Left forelimb (tissue), 1 donor: ENCODE measurements around the gene ITGA11.

Experiments used
- DNase-seq: peaks from one replicate; pipeline ENCODE4 v3.0.0-alpha.2; 2018; ENCODE audit warnings: low spot score

ITGA11 gene

DNA sequence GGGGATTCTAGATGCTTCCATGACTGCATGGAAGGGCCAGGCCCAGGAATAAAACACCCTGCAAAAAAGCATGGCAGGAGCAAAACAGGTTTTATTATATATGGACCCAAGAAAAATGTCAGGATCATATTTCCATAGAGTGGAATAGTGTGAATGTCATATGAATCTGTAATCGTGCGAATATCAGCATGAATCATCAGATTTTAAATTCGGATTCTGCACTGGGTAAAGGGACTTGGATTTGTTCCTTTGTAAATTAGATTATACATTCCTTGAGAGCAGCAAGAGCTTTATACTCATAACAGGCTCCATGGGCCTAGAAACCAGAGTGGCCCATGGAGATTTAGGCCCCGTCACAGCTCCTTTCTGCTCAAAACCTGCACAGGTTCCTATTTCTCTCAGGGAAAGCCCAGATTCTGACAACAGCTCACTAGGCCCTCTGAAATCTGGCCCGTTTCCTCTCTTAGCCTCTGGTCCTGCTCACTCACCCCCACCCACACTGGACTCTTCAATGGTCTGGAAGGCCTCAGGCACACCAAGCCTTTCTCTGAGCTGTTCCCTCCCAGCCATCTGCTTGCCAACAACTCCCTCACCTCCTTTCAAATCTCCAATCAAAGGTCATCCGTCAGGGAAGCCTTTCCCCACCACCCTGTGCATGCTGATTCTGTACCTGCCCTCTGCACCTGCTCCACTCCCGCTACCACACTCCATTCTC, 78.4 kb downstream of the ITGA11 start:
- DNase-seq, result no peak

DNA sequence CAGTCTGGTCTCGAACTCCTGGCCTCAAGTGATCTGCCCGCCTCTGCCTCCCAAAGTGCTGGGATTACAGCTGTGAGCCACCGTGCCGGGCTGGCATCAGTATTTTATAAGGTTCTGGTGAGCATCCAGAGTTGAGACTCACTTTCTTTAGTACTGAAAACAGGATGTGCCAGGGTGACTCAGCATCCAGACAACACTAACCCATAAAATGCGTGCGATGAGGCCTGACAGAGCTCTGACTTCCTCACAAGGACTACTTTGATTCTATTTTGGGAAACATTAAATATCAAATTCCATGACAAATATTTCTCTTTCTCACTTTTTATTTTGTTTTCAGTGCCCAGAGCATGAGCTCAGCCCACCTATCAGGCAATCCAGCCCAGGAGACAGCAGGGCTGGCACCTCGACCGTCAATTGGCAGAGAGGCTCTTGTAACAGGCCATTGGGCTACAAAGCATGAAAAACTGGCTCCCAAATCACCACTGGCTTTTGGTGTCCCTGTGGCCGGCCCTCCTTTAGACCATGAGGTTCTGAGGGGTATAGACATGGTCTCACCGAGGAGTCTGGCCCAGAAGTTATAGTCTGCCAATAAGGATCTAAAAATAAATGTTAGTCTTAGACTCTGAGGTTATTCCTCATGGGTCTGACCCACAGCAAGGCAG, 79.4 kb downstream of the ITGA11 start:
- no peak for DNase-seq

DNA sequence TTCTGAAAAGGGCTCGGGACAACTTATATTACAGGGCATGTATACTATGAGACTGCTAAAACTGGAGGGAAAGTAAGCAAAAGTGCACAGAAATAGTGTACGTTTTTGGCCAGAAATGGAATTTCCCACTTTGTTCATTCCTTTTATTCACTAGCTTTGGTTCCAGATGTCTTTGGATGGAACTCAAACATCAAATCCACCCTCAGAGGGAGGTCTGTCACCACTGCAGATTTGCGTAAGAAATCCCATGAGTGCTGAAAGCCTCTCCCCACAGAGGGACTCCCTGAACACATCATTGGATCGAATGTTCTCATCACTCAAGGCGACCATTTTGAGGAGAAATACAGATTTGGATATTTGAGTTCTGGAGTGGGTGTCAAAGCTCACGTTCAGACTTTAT, 82.8 kb downstream of the ITGA11 start:
- no peak for DNase-seq

GRCh38 chr15:68348606-68349005, 83.4 kb downstream of the ITGA11 start:
- no peak for DNase-seq

- no peak for DNase-seq
Observed at GRCh38 chr15:68348081-68348480, 83.9 kb downstream of the ITGA11 start.

GRCh38 chr15:68347392-68347791, 84.6 kb downstream of the ITGA11 start:
- DNase-seq, result no peak

GRCh38 chr15:68346979-68347378, 85.0 kb downstream of the ITGA11 start:
- no peak for DNase-seq

DNA sequence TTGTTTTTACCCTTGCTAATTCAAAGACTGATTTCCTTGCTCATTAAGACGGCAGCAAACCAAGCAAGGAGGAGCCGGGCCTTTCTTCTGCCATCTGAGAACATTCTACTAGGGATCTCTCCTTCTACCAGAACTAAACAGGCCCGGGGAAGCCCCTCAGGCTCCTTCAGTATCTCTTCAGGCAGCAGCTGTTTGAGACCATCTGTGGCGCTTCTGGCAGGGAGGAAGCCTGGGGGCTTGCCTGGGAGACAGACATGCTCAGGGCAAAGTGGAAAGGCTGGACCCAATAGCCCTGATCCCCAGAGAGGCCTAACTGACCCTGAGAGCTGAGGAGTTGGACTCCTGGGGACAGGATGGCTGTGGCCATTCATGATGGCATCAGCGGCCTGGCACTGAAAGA, 86.5 kb downstream of the ITGA11 start:
- no peak for DNase-seq

DNA sequence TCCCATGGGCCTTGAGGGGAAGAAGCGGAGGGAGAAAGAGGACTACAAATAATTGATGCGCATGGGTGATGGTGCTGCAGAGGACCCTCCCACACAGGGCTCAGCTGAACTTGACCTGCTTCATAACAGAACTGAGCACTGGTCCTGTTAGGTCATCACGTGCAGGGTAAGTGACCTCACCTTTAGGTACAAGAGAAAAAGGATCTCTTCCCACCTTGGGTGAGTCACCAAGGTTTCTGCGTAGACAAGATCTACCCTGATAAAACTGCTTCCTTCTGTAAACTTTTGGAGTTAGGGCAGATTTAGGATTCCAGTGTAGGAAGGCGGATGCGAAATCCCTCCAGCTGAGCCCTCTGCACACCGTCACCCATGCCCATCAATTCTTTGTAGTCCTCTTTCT, 87.4 kb downstream of the ITGA11 start:
- DNase-seq, result no peak

GRCh38 chr15:68343579-68344225, 88.3 kb downstream of the ITGA11 start:
- DNase-seq, result no peak

DNA sequence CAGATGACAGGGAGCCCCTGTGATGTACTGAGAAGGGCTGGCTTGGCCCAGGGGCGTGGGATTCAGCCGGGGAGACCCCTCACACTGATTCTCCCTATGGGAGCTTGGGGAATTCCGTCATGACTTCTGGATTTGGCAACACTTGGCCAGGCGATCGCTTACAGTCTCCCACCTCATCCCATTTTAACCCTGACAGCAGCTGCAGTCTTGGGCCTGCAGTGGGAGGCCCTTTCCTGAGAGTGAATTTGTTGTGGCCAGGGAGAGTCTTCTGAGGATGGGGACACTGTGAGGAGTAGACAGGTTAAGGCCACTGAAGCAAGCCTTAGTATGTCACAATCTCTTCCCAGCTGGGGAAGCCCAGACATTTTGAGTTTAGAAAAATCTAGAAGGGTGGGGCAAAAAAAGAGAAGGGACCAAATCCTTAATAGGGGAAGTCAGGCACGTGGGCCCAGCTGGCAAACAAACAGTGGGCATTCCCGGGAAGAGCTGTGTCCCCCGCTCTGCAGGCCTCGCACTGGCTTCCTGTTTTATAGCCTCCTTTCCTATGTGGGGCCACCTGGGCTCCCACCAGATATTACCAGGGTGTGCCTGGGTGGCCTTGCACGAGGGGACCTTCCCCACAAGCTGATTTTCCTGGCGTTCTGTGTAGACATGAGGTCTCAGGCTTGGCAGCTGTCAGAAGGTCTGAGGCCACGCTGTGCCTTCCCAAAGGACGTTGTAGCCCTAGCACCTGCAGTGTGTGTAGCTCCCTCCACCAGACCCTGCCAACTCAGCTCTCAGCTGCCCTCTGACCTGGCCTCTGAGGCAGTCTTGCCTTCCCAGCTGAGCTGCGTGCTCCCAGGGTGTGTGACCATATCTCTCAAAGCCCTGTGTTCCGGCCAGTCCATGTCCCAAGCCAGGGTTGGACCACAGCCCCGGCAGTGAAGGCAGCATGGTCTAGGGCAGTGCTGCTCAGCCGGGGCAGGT, 89.9 kb downstream of the ITGA11 start:
- DNase-seq, result no peak

DNA sequence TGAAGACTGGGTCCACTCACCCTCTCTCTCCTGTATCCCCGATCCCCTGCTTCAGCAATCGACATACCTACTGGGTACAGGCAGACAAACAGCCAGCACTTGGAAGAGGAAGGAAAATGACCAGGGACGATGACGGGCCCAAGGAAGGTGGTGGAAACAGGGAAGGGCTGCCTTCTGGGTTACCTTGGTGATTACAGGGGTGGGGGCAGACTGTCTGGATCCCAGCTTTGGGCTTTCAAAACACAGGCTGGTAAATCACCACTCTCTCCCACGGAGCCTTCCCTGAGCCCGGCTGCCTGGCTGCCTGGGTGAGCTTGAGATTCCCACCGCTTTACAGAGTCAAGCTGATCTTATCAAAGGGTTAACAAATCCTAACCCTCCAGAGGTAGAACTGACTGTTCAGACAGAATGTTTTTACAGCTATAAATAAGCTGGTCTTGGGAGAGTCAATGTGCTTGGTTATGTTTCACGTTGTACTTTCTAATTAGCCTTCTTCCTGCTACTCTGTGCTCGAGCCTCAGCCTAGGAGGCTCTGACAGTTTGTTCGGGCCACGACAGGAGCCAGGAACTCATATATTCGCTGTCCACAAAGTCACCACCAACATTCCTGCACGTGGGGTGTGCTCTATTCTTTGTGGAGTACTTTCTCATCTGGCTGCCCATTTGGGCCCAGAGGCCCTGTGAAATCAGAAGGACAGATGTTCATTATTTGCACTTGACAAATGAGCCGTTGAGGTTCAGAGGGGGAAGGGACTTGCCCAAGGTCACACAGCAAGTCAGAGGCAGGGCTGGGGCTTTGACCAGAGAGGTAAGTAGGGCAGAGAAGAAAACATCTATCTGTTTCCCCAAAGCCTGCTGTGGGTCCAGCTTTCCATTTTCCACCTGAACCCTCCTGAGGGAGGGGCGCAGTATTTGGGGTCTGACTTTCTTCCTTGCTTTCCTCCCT, 91.0 kb downstream of the ITGA11 start:
- no peak for DNase-seq

- DNase-seq, result no peak
Observed at GRCh38 chr15:68339481-68339880, 92.5 kb downstream of the ITGA11 start.

DNA sequence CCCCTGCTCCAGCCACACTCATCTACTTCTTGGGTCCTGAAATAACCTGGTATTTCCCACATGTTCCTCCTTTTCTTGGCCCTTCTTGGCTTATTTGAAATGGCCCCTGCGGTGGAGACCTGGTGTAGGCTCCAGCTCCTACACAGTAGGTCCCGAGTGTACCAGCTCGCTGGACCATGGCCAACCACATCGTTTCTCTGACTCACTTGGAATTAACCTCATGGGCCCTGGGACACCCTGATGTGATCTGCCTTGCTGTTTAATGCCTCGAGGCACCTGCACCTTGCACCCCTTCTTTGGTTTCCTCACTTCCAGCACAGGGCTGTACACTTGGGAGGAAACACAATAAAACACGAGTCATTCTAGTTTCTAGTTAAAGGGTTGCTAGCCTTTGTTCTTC, 94.1 kb downstream of the ITGA11 start:
- DNase-seq, result no peak

GRCh38 chr15:68336516-68336915, 95.4 kb downstream of the ITGA11 start:
- no peak for DNase-seq

DNA sequence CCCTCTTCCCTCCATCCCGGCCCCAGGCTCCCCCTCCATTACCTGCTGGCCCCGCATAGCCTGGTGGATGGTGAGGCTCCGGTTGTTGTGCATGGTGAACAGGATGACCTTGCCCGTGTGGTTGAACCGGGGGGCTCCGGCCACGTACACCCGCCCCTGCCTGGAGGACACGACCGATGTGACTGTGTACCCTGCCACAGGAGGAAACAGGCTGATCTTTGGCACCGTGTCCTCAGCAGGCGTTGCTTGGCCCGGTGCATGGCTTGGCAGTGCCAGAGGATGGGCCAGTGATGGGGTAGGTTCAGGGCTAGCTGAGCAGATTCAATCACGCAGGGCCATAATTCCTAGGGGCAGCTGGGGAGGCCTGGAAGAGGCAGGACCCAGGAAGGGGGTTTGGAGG, 96.3 kb downstream of the ITGA11 start:
- DNase-seq, result no peak

- DNase-seq, result no peak
Observed at GRCh38 chr15:68335251-68335650, 96.7 kb downstream of the ITGA11 start.

DNA sequence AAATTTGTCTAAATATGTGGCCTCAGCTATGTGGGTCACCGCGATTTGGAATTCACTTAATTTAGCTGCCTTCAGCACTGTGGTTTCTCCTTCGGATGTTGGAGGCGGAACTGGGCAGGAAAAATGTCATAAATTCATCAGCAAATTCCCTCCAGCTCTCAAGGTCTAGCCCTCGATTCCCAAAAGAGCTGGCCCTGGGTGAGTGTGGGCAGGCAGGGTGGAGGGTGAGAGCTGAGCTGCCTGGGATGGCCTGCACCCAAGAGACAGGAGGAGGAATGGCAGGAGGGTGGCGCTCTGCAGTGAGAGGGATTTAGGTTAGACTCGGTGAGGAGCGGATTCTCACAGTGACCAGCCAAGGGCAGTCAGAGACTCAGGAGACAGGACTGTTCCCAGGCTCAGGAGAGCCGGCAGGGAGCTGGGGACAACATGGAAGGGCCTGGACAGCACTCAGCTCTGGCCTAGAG, 97.3 kb downstream of the ITGA11 start:
- no peak for DNase-seq

- DNase-seq, result no peak
Observed at GRCh38 chr15:68333775-68334470, 98.0 kb downstream of the ITGA11 start.

- DNase-seq, result no peak
Observed at GRCh38 chr15:68332266-68332665, 99.7 kb downstream of the ITGA11 start.
